Neuronal stem cell (in vitro differentiated cells): ENCODE results near the gene CPLX3.

ENCODE experiments used
- DNase-seq: peaks from one replicate; pipeline ENCODE4 v3.0.0-alpha.2; 2013; ENCODE audit warnings: low spot score
- H2AFZ ChIP-seq: one replicate; pipeline ENCODE4 v1.6.1; 2013; ENCODE audit warnings: mild to moderate bottlenecking, low read length, inconsistent platforms
- H2AK5ac ChIP-seq: 2 replicates; pipeline ENCODE4 v1.6.1; 2013; ENCODE audit warnings: low read depth, mild to moderate bottlenecking, inconsistent platforms, low read length, moderate library complexity, mixed read lengths
- H2BK120ac ChIP-seq: 2 replicates; pipeline ENCODE4 v1.6.1; 2013; ENCODE audit warnings: low read depth, mild to moderate bottlenecking, inconsistent platforms, low read length, moderate library complexity, mixed read lengths
- H2BK12ac ChIP-seq: one replicate; pipeline ENCODE4 v1.6.1; 2013; ENCODE audit warnings: low read length, inconsistent platforms
- H2BK15ac ChIP-seq: 2 replicates; pipeline ENCODE4 v1.6.1; 2013; ENCODE audit warnings: mild to moderate bottlenecking, low read length, inconsistent platforms, mixed read lengths
- H2BK5ac ChIP-seq: one replicate; pipeline ENCODE4 v1.6.1; 2013; ENCODE audit warnings: inconsistent platforms, mild to moderate bottlenecking, low read length, moderate library complexity
- H3K14ac ChIP-seq: one replicate; pipeline ENCODE4 v1.6.1; 2013; ENCODE audit warnings: low read length, inconsistent platforms
- H3K18ac ChIP-seq: 2 replicates; pipeline ENCODE4 v1.6.1; 2013; ENCODE audit warnings: low read length, inconsistent platforms
- H3K23ac ChIP-seq: 2 replicates; pipeline ENCODE4 v1.6.1; 2013; ENCODE audit warnings: low read depth, mild to moderate bottlenecking, mixed read lengths, low read length, inconsistent platforms; ENCODE audit not compliant: poor library complexity
- H3K27ac ChIP-seq: replicated peaks from 3 replicates; pipeline ENCODE4 v1.5.1; 2013; ENCODE audit warnings: low read length, inconsistent platforms
- H3K27me3 ChIP-seq, 3 experiments: 2 replicates each; pipeline ENCODE4 v1.6.1; 2013; ENCODE audit warnings: low read length in 3 of 3, mild to moderate bottlenecking in 2 of 3, inconsistent platforms in 1 of 3, low read depth in 1 of 3, mixed read lengths in 1 of 3, moderate library complexity in 1 of 3; ENCODE audit not compliant: control insufficient read depth in 3 of 3, insufficient read depth in 3 of 3
- H3K36me3 ChIP-seq, 2 donors: replicated peaks in 1 of 2; 2 replicates each; pipeline ENCODE4 v1.6.1; 2013; ENCODE audit warnings: low read length in 2 of 2; ENCODE audit not compliant: control insufficient read depth in 2 of 2, insufficient read depth in 2 of 2
- H3K4ac ChIP-seq: 2 replicates; pipeline ENCODE4 v1.6.1; 2013; ENCODE audit warnings: inconsistent platforms, mild to moderate bottlenecking, low read length, moderate library complexity
- H3K4me1 ChIP-seq, 2 donors: 1 replicate in 1 of 2; 2 replicates in 1 of 2; pipeline ENCODE4 v1.6.1; 2013; ENCODE audit warnings: low read length in 2 of 2, low read depth in 1 of 2; ENCODE audit not compliant: control insufficient read depth in 2 of 2, insufficient read depth in 1 of 2
- H3K4me2 ChIP-seq: one replicate; pipeline ENCODE4 v1.6.1; 2013; ENCODE audit warnings: mild to moderate bottlenecking, low read length, inconsistent platforms; ENCODE audit not compliant: insufficient read depth, poor library complexity, severe bottlenecking
- H3K4me3 ChIP-seq, 2 donors: 2 replicates each; pipeline ENCODE4 v1.5.1; 2013; ENCODE audit warnings: low read length in 2 of 2, mild to moderate bottlenecking in 2 of 2, inconsistent platforms in 1 of 2, moderate library complexity in 1 of 2
- H3K79me1 ChIP-seq: one replicate; pipeline ENCODE4 v1.6.1; 2013; ENCODE audit warnings: low read depth, mild to moderate bottlenecking, inconsistent platforms, low read length, moderate library complexity
- H3K9ac ChIP-seq: one replicate; pipeline ENCODE4 v1.6.1; 2013; ENCODE audit warnings: mild to moderate bottlenecking, low read depth, low read length, inconsistent platforms; ENCODE audit not compliant: poor library complexity
- H3K9me3 ChIP-seq, 2 donors: replicated peaks in 1 of 2; 2 replicates each; pipeline versions ENCODE3 to v1.6.1; 2013; ENCODE audit warnings: low read length in 2 of 2, mild to moderate bottlenecking in 2 of 2, inconsistent platforms in 1 of 2, low read depth in 1 of 2, mixed read lengths in 1 of 2, moderate library complexity in 1 of 2; ENCODE audit not compliant: control insufficient read depth in 2 of 2, insufficient read depth in 1 of 2
- H4K8ac ChIP-seq: one replicate; pipeline ENCODE4 v1.6.1; 2013; ENCODE audit warnings: low read depth, mild to moderate bottlenecking, inconsistent platforms, low read length, moderate library complexity
- H4K91ac ChIP-seq: one replicate; pipeline ENCODE4 v1.6.1; 2013; ENCODE audit warnings: low read length, low read depth, mild to moderate bottlenecking, inconsistent platforms; ENCODE audit not compliant: poor library complexity
- WGBS, 2 donors: extraction: QIAGEN DNeasy Blood & Tissue Kit; methylation state at CpG; one replicate each; pipeline ENCODE4 v1.1.7; 2013; ENCODE audit warnings: missing lambda C conversion rate in 2 of 2, mixed read lengths in 1 of 2; ENCODE audit not compliant: insufficient read length in 2 of 2, insufficient replicate concordance in 1 of 2; ENCODE audit errors: extremely low coverage in 2 of 2; 5-methylcytosine and 5-hydroxymethylcytosine counted together

CPLX3 gene

GRCh38 chr15:74808078-74808839 is 18.2 kb upstream of the CPLX3 start:
- no peak overlapping the region for H3K4me2 ChIP-seq
- peak overlapping the region; percentile 21 for H3K14ac ChIP-seq
- no peak overlapping the region for H3K27ac ChIP-seq
- no peak overlapping the region for H2BK15ac ChIP-seq
- no peak overlapping the region for H2BK120ac ChIP-seq
- H4K91ac ChIP-seq = no peak overlapping the region
- no peaks in the 10 kb centered on the region for H3K79me1 ChIP-seq
- peak overlapping the region; percentile 8 for H3K18ac ChIP-seq
- H3K27me3 ChIP-seq = no peaks in the 10 kb centered on the region
- no peak overlapping the region for H2BK12ac ChIP-seq
- H3K4me3 ChIP-seq = no peak overlapping the region
- H3K4me1 ChIP-seq = peaks cover 0 to 4% of the 10 kb centered on the region in 2 donors
- no peak overlapping the region for H3K23ac ChIP-seq
- no peak overlapping the region for H2BK5ac ChIP-seq
- H3K9me3 ChIP-seq = no peaks in the 10 kb centered on the region
- no peak for DNase-seq
- no peak overlapping the region for H3K9ac ChIP-seq
- H3K4ac ChIP-seq = no peak overlapping the region
- no CpG with 5 or more reads among the region's 18 CpGs for WGBS, 2 donors
- no peak overlapping the region for H4K8ac ChIP-seq
- no peak overlapping the region for H2AK5ac ChIP-seq
- no peak overlapping the region for H2AFZ ChIP-seq
- H3K36me3 ChIP-seq = peaks cover 10 to 16% of the 10 kb centered on the region in 2 donors

- DNase-seq = no peak
- Histone ChIP-seq H3K79me1 (no peaks in the 10 kb centered on the region), H3K9me3 (no peaks in the 10 kb centered on the region), H2BK15ac (no peak overlapping the region), H3K9ac (no peak overlapping the region), H3K36me3 (peaks cover 6 to 11% of the 10 kb centered on the region in 2 donors), H3K4me3 (no peak overlapping the region), H4K91ac (no peak overlapping the region), H3K4ac (no peak overlapping the region), H2AK5ac (no peak overlapping the region), H3K14ac (no peak overlapping the region), H2BK5ac (no peak overlapping the region), H2BK12ac (no peak overlapping the region), H3K27me3 (no peaks in the 10 kb centered on the region), H3K4me1 (peaks cover 0 to 4% of the 10 kb centered on the region in 2 donors), H4K8ac (no peak overlapping the region), H2BK120ac (no peak overlapping the region), H3K4me2 (no peak overlapping the region), H3K23ac (no peak overlapping the region), H2AFZ (no peak overlapping the region), H3K18ac (no peak overlapping the region), H3K27ac (no peak overlapping the region)
- WGBS, 2 donors = no CpG with 5 or more reads among the region's 4 CpGs
Observed at GRCh38 chr15:74808840-74809229, 17.6 kb upstream of the CPLX3 start.

- H3K36me3 ChIP-seq = peaks cover 3 to 7% of the 10 kb centered on the region in 2 donors
- no peak overlapping the region for H3K18ac ChIP-seq
- no peak overlapping the region for H4K91ac ChIP-seq
- H2BK5ac ChIP-seq = no peak overlapping the region
- H3K4ac ChIP-seq = no peak overlapping the region
- H3K14ac ChIP-seq = no peak overlapping the region
- H2AFZ ChIP-seq = no peak overlapping the region
- no peak overlapping the region for H2BK15ac ChIP-seq
- no peak overlapping the region for H3K23ac ChIP-seq
- no peaks in the 10 kb centered on the region for H3K9me3 ChIP-seq
- H3K27me3 ChIP-seq = no peaks in the 10 kb centered on the region
- H3K4me1 ChIP-seq = peaks cover 0 to 4% of the 10 kb centered on the region in 2 donors
- H3K9ac ChIP-seq = no peak overlapping the region
- no peak overlapping the region for H3K4me3 ChIP-seq
- no peak overlapping the region for H3K4me2 ChIP-seq
- H3K27ac ChIP-seq = no peak overlapping the region
- H2AK5ac ChIP-seq = no peak overlapping the region
- no CpG with 5 or more reads among the region's 5 CpGs for WGBS, 2 donors
- no peaks in the 10 kb centered on the region for H3K79me1 ChIP-seq
- H2BK12ac ChIP-seq = no peak overlapping the region
- H4K8ac ChIP-seq = no peak overlapping the region
- no peak overlapping the region for H2BK120ac ChIP-seq
- no peak for DNase-seq
Observed at GRCh38 chr15:74809242-74809641, 17.2 kb upstream of the CPLX3 start.

- H2BK5ac ChIP-seq = no peak overlapping the region
- no peak overlapping the region for H3K23ac ChIP-seq
- no peaks in the 10 kb centered on the region for H3K79me1 ChIP-seq
- no peak overlapping the region for H2BK120ac ChIP-seq
- H2AK5ac ChIP-seq = no peak overlapping the region
- H2AFZ ChIP-seq = no peak overlapping the region
- no peak overlapping the region for H3K14ac ChIP-seq
- H3K9me3 ChIP-seq = no peaks in the 10 kb centered on the region
- no peaks in the 10 kb centered on the region for H3K27me3 ChIP-seq
- H3K18ac ChIP-seq = no peak overlapping the region
- H3K4me3 ChIP-seq = no peak overlapping the region
- H4K91ac ChIP-seq = no peak overlapping the region
- no peak overlapping the region for H3K4ac ChIP-seq
- no peak overlapping the region for H3K27ac ChIP-seq
- no peak overlapping the region for H4K8ac ChIP-seq
- peaks cover under 1 to 2% of the 10 kb centered on the region in 2 donors for H3K36me3 ChIP-seq
- no peak for DNase-seq
- peaks cover 0 to 4% of the 10 kb centered on the region in 2 donors for H3K4me1 ChIP-seq
- no peak overlapping the region for H2BK12ac ChIP-seq
- H2BK15ac ChIP-seq = no peak overlapping the region
- no peak overlapping the region for H3K9ac ChIP-seq
- no CpG with 5 or more reads among the region's 3 CpGs for WGBS, 2 donors
- H3K4me2 ChIP-seq = no peak overlapping the region
Observed at GRCh38 chr15:74809956-74810355, 16.5 kb upstream of the CPLX3 start.
